Stimulated activated CD4-positive, alpha-beta T cell treated with anti-CD3 and anti-CD28 coated beads, Interleukin-1b, Interleukin-23, amount 100 ng/mL, for 4 hours (primary cell): Measurements from ENCODE around the gene TENM3.
"Not testable (repeated sequence)": the region's sequence is repeated elsewhere in the genome, so short reads cannot be mapped to it uniquely, and the experiment has no call there.

Source experiments
- DNase-seq, 2 donors: peaks; one replicate each; pipeline ENCODE4 v3.0.0-alpha.2; 2020; ENCODE audit warnings: low read depth in 2 of 2

The TENM3 gene

GRCh38 chr4:182337366-182337765 is 94.2 kb downstream of the TENM3 start:
- no peak for DNase-seq

GRCh38 chr4:182338063-182338462 is 94.9 kb downstream of the TENM3 start:
- no peak for DNase-seq

DNA sequence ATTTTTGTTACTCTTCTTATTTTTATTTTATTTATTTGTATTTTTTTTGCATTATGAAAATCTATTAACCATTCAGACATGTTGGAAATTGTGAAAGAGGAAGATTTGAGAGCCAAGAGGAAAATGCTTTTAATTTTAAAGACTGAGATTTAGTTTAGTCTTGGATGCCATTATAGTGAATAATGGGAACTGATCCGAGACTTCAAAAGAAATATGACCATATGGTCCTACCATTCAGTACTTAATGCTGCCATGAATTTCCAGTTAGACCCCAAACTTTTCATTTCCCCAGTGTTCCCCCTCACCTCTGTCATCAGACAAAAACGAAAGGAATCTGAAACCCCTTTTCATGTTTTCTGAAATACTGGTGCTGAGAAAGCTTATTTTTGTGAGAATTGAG is 95.5 kb downstream of the TENM3 start:
- no peak for DNase-seq

- no peak for DNase-seq
Measured at GRCh38 chr4:182339221-182339641, 96.0 kb downstream of the TENM3 start.

- no peak for DNase-seq
Measured at GRCh38 chr4:182343453-182343852, 100.3 kb downstream of the TENM3 start.

DNA sequence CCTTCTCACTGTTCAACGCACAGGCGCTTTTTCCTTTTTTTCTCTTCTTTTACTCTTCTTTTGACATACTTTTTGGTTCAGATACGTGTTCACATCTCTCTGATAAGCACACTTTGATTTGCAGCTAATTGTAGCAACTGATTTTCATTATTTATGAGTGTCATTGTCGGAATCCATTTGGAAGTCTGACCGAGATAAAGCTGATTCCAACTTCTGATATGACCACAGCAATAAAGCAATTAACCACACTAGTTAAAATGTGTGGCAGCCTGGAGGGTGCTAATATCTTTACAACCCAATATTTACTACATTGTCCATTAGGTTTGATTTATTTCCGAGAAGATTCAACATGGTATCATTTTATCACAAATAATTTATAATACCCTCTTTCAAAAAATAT is 101.8 kb downstream of the TENM3 start:
- DNase-seq = no peak

GRCh38 chr4:182346250-182346649 is 103.0 kb downstream of the TENM3 start:
- DNase-seq = no peak

DNA sequence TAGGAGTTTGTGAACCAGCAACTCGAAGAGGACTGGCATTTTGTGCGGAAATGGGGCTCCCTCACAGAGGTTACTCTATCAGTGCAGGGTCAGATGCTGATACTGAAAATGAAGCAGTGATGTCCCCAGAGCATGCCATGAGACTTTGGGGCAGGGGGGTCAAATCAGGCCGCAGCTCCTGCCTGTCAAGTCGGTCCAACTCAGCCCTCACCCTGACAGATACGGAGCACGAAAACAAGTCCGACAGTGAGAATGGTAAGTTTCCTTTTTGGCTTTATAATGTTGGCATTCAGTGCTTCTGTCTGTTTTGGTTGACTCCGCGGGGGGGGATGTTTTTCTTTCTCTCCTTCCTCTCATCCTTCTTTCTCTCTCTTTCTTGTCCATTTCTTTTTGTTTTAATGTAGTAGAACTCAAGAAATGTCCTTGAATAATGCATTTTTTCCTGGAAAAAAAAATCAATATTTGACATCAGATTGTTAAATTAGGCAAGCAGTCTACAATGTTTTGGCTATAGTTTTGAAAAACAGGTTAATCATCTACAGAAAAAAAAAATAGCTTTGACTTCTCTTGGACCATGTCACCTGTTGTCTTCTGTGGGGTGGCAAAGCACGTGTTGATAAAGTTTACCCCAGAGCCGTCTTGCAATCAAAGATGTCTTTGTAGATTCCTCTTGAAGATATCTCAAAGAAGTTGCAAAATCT is 103.6 kb downstream of the TENM3 start:
- DNase-seq = no peak

- DNase-seq = no peak
Measured at GRCh38 chr4:182348779-182349326, 105.7 kb downstream of the TENM3 start.

DNA sequence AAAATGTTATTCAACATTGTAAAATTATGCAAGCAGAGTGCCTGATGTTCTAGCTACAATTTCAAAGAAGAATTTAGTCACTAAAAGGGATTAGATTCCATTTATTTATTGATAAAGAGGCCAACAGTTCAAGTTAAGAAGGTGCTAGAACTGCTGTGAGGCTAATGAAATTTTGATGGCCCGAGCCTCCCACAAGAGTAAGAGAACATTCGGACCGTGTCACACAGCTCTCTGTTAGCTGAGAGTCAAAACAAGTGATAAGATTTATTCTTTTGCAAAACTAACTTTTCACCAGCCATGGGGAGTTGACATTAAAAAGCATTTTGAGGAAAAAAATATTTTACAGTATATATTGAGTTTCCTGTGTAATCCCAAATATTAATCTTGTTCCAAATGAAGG is 106.8 kb downstream of the TENM3 start:
- DNase-seq = no peak

- DNase-seq = no peak
Measured at GRCh38 chr4:182351485-182351884, 108.3 kb downstream of the TENM3 start.

DNA sequence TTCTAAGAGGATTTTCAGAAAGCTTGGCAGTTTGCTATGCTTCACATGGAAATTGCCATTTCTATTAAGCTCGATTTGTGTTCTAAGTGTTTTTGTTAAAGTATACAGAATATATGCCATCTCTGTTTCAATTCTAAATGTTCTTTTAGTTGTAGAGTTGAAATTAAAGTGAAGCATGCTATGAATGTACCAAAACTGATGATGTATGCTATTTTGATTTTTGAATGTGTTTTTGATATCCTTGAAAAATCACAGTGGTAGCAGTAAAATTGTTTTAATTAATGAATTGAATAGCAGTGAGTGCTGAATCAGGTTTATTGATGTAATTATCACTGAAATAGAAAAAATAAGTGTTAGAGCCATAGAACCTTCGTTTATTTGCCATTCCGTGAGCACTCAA is 110.9 kb downstream of the TENM3 start:
- no peak for DNase-seq

GRCh38 chr4:182354867-182355266 is 111.7 kb downstream of the TENM3 start:
- no peak for DNase-seq

DNA sequence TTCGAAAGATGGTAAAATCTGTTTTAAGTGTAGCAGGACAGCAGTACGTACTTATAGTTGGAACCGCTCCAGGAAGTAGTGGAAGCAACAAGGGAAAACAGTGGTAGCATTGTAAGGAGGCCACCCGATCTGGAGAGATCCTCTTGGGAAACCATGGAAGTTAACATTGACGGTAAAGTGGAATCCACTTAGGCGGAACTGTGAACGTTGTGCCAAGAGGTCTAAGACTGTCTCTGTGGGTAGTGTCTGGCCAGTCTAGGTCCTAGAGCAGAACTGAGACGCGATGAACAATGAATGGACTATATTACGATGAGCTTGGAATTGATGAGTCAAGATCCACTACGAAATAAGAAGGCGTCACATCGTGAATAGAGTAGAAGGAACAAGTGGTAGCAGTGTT is 124.0 kb downstream of the TENM3 start:
- DNase-seq = no peak

DNA sequence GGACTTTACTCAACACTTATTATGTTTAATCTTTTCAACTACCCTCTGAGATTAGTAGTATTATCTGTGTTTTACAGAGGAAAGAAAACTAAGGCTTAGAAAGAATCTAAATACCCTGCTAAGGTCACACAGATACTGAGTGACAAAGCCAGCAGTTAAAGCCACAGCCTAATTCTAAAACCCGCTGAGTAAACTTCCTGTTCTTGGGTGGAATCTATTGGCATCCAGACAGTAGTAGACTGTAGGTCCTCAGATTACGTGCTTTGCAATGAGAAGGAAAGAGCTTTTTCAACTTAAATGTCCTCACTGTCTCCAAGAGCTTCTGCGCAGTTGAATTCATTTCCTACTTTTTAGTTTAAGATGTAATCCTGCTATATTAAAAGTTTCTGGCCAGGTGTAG is 126.0 kb downstream of the TENM3 start:
- no peak for DNase-seq

DNA sequence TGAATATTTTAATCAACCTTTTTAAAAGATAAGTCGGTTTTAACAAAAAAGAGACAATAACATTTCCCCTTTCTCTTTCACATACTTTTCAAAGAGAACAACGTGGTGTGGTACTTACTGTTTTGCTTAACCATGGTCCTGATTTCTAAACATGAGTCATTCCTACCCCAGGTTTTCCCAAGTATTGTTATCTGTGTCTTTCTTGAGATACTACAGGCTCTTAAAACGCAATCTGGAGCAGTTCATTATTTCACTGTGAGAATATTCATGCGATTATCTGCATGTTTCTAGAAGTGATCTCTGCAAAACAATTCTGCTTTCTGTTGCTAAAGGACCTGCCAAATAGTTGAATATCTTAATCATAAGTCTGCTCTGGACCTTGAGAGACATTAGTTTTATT is 127.3 kb downstream of the TENM3 start:
- DNase-seq = no peak

- DNase-seq = no peak
Measured at GRCh38 chr4:182380771-182381181, 137.6 kb downstream of the TENM3 start.

GRCh38 chr4:182382941-182383340 is 139.7 kb downstream of the TENM3 start:
- DNase-seq = no peak

- no peak for DNase-seq
Measured at GRCh38 chr4:182384631-182385091, 141.5 kb downstream of the TENM3 start.

- no peak for DNase-seq
Measured at GRCh38 chr4:182385897-182386296, 142.7 kb downstream of the TENM3 start.

DNA sequence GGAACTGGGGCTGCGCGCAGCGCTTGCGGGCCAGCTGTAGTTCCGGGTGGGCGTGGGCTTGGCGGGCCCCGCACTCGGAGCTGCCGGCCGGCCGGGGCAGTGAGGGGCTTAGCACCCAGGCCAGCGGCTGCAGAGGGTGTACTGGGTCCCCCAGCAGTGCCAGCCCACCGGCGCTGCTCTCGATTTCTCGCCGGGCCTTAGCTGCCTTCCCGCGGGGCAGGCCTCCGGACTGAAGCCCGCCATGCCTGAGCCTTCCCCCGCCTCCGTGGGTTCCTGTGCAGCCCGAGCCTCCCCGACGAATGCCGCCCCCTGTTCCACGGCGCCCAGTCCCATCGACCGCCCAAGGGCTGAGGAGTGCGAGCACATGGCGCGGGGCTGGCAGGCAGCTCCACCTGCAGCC is 143.4 kb downstream of the TENM3 start:
- DNase-seq = not testable (repeated sequence)

- no peak for DNase-seq
Measured at GRCh38 chr4:182391111-182391684, 148.0 kb downstream of the TENM3 start.

- no peak for DNase-seq
Measured at GRCh38 chr4:182394181-182394580, 151.0 kb downstream of the TENM3 start.
